NCI-H69 (cell line): Measurements from ENCODE around the gene RALGPS2.

ENCODE experiments used
- DNase-seq: peaks from one replicate; lab custom pipeline; 2025; lab: John Stamatoyannopoulos, UW

RALGPS2 gene

DNA sequence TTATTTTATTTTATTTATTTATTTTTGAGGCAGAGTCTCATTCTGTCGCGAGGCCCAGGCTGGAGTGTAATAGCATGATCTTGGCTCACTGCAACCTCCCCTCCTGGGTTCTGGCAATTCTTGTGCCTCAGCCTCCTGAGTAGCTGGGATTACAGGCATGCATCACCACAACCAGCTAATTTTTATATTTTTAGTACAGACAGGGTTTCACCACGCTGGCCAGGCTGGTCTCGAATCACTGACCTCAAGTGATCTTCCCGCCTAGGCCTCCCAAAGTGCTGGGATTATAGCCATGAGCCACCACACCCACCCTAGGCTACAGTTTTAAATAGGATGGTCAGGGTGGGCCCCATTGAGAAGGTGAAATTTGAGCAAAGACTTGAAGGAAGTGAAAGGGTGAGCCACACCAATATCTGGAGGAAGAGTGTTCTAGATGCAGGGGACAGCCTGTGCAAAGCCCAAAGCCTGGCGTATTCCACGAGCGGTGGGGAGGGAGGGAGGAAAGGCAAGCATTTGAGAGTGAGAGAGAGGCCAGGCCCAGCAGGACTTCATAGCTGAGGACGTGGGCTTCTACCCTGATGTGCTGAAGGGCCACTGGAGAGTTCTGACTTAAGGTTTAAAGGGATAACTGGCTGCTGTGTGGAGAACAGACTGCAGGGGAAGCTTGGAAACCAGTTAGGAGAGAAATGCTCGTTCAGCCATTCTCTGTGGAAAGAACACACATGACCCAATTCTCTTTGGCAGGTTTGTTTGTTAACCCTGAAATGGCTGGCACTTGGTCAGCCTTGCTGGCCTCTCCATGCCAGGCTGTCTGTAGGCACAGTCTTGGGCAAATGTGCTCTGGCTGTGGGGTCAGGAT is 238.0 kb downstream of the RALGPS2 start:
- DNase-seq, result no peak

DNA sequence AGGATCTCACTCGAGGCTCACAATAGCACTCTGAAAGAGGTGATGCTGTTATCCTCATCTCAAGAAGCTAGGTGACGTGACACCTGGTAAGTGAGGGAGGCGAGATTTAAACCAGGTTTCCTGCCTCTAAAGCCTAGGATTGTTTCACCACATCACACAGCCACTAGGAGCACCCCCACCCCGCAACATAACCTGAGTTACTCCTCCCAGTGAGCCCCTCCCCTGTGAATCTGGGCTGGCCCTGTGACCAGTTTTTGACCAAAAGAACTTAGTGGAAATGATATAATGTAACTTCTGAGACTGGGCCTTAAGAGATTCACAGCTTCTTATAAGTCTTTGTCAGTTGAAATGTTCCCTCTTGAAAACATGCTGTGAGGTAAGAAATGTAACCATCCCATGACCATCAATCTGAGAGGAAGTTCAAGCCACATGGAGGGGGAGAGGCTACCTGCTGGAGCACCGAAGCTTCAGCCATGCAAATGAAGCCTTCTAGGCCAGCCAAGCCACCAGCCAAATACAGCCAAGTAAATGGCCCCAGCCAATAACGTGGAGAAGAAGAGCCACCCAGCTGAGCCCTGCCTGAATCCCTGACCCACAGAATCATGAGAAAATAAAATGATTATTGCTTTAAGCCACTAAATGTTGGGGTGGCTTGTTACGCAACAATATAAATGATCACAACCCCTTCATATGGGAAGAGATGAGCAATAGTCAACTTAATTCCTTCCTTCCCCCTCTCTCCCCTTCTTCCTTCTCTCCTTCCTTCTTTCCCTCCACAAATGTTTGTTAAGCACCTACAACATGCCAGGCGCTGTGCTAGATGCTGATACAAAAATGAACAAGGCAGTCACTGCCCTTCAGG is 239.7 kb downstream of the RALGPS2 start:
- no peak for DNase-seq

DNA sequence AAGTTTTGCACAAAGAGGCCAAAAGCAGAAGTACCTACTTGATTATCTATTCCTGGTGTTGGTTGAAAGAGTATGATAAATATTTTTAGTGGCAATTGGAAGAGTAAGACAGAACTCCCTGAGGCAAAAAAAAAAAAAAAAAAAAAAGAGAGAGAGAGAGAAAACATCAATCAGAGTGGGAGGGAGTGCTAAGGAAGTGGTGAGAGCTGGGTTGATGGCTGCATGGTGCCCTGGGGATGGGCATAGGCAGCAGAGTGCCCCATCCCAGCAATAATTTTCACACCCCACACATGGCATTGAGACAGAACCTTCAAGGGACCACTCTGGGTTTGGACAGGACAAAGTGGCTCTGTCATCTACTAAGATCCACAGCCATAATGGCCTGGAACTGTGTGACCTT is 241.3 kb downstream of the RALGPS2 start:
- DNase-seq, result no peak

DNA sequence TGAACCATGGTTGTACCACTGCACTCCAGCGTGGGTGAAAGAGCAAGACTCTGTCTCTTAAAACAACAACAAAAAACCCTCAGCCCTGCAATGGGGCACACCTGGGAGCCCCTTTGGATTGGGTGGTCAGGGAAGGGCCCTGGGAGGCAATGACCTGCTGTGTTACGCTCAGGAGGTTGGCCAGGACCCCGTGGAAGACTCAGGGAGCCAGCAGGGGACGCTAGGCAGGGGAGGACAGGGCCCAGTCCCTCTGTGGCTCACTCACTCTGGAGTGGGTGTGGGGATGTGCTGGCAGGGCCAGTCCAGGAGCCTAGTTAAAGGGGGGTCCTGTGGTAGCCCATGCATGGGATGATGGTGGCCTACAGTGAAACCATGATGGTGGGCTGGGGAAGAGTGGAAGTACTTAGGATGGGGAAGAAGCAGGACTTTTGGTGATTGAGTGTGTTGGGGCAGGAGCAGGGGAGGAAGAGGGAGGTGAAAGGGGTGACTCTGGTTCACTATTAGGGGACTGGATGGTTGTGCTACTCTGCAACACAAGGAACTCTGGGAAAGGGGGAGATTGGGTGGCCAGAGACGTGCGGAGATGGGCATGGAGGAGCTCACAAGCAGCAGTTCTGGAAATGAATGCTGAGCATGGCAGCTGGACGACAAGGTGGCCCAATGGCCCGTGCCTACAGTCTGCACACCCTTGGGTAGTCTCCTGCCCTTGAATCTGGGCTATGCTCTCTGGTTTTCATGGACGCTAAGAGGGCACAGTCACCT is 244.4 kb downstream of the RALGPS2 start:
- DNase-seq, result no peak

DNA sequence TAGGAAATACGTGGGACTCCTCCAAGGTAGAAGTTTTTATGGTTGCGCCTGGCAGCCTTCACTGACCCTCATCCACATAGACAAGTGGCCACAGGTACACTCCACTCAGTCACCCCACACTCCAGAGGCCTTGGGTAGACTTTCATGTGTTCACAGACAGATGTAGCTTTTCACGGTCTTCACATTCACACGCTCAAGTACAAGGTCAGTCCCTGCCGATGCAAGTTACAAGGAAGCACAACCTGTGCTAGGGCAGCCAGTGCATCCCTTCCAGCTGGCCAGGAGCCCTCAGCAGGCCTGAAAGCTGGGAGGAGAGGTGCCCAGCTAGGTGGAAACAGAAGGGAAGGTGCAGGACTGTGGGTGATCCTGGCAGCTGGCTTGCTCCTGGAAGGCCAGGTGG is 245.1 kb downstream of the RALGPS2 start:
- no peak for DNase-seq
